PC-3 (cell line): ENCODE data around the gene C4orf36. TPM values are rescaled to one million over a fixed set of nuclear protein-coding genes. Genes with fewer than 3 reads are reported as not detected.

ENCODE experiments used
- ATAC-seq: fragments of 200-7000 bp; cut with Tn5 transposase; 2 replicates; pipeline ENCODE4 v1.9.1; 2020; ENCODE audit warnings: mild to moderate bottlenecking, moderate library complexity
- BruUV-seq: library from RNA; stranded (reverse); fragments of 400-500 nt; replicated peaks from 2 replicates; lab custom pipeline; 2021; lab: Mats Ljungman, UMichigan
- CTCF ChIA-PET: fragments of 300-600 bp; sonication (Branson Sonifier 250); formaldehyde crosslinking; loops from one replicate; lab custom pipeline; 2022; ENCODE audit warnings: antibody characterized with exemption; lab: Charles Lee
- POLR2A ChIA-PET: fragments of 300-600 bp; sonication (Branson Sonifier 250); formaldehyde crosslinking; loops from one replicate; lab custom pipeline; 2022; ENCODE audit warnings: antibody characterized with exemption; ENCODE audit not compliant: unreplicated experiment; lab: Charles Lee
- DNase-seq: peaks from one replicate; pipeline ENCODE4 v3.0.0-alpha.2; 2015
- H2AFZ ChIP-seq: fragments of 300-600 bp; sonication (generic); 2 replicates; pipeline ENCODE4 v1.6.0; 2016; ENCODE audit warnings: antibody characterized with exemption, low read length
- H3F3A ChIP-seq: fragments of 300-600 bp; sonication (generic); one replicate; pipeline ENCODE4 v1.6.0; 2017; ENCODE audit warnings: antibody characterized with exemption, low read length, control low read depth, mild to moderate bottlenecking; ENCODE audit not compliant: unreplicated experiment
- H3K27ac ChIP-seq: fragments of 300-600 bp; sonication (generic); 2 replicates; pipeline ENCODE4 v1.5.1; 2016; ENCODE audit warnings: mild to moderate bottlenecking, low read length
- H3K27me3 ChIP-seq: fragments of 300-600 bp; sonication (generic); 2 replicates; pipeline ENCODE4 v1.6.1; 2016; ENCODE audit warnings: low read length, mixed read lengths
- H3K36me3 ChIP-seq: fragments of 300-600 bp; sonication (generic); 2 replicates; pipeline ENCODE4 v1.6.1; 2016; ENCODE audit warnings: low read depth, mixed run types, low read length, mixed read lengths
- H3K4me1 ChIP-seq: fragments of 300-600 bp; sonication (generic); 2 replicates; pipeline ENCODE4 v1.5.1; 2016; ENCODE audit warnings: low read length; ENCODE audit not compliant: insufficient read depth
- H3K4me2 ChIP-seq: fragments of 300-600 bp; sonication (generic); 2 replicates; pipeline ENCODE4 v1.6.0; 2016; ENCODE audit warnings: low read length
- H3K4me3 ChIP-seq: fragments of 300-600 bp; sonication (generic); 2 replicates; pipeline ENCODE4 v1.5.1; 2016; ENCODE audit warnings: mild to moderate bottlenecking, low read length, mixed read lengths
- H3K79me2 ChIP-seq: fragments of 300-600 bp; sonication (generic); 2 replicates; pipeline ENCODE4 v1.6.1; 2017; ENCODE audit warnings: low read length, mixed read lengths
- H3K9ac ChIP-seq: fragments of 300-600 bp; sonication (generic); 2 replicates; pipeline ENCODE4 v1.6.0; 2016; ENCODE audit warnings: mild to moderate bottlenecking, low read length
- H3K9me2 ChIP-seq: fragments of 300-600 bp; sonication (generic); replicated peaks from 2 replicates; pipeline ENCODE4 v1.6.1; 2016; ENCODE audit warnings: mixed run types, low read length, mixed read lengths
- H3K9me3 ChIP-seq: fragments of 300-600 bp; sonication (generic); 2 replicates; pipeline ENCODE4 v1.6.1; 2016; ENCODE audit warnings: low read length, mixed read lengths
- H4K20me1 ChIP-seq: fragments of 300-600 bp; sonication (generic); 2 replicates; pipeline ENCODE4 v1.6.1; 2016; ENCODE audit warnings: low read length, mixed read lengths
- EZH2 ChIP-seq: fragments of 300-600 bp; sonication (generic); IDR thresholded peaks from one replicate; pipeline ENCODE4 v1.6.1; 2017; ENCODE audit warnings: antibody characterized with exemption, mild to moderate bottlenecking, low read length; ENCODE audit not compliant: unreplicated experiment
- EZH2phosphoT487 ChIP-seq: fragments of 300-600 bp; sonication (generic); IDR thresholded peaks from 2 replicates; pipeline ENCODE4 v1.6.1; 2018; ENCODE audit warnings: mild to moderate bottlenecking, antibody characterized with exemption, low read length, borderline replicate concordance
- intact Hi-C: fragments of 100-400 bp; cut with micrococcal nuclease; formaldehyde crosslinking; loops from 2 replicates; pipeline ENCODE4 v1.9.0; 2023
- total RNA-seq: library from RNA; depleted of rRNA; stranded (reverse); fragments of >200 nt; gene quantifications from 2 replicates; pipeline ENCODE4 v1.2.3, GENCODE V29; 2014
- TF ChIP-seq, protein P1 (sequence below): fragments of 300-600 bp; sonication (generic); conservative IDR thresholded peaks from 2 replicates; pipeline ENCODE4 v1.5.1; 2017; ENCODE audit warnings: antibody characterized with exemption, low read depth, mild to moderate bottlenecking, low read length

Gene C4orf36
- total RNA-seq, 1 experiment from 2014 or later, result 2.0 TPM

DNA sequence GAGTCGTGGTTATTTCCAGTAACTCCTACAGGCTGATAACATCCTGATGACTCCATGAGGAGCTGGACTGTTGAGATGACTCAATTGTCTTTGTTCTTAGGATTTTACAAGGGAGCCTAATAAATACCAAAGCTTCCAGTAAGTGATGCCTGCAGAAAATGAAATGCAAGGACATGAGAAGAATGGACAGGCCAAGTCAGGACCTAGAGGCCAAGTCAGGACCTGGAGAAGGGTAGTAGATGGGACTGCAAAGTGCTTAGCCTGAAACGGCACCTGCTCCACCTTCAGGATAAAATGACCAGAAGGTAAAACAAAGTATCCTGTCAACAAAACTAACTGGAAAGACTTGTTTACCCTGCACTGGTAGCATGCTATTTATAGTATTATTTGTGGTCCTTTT lies 36.6 kb downstream of the C4orf36 start:
- DNase-seq (peak; percentile 74), ATAC-seq (peak; percentile 88)
- no peaks in the 10 kb centered on the region for H3K36me3 ChIP-seq
- no peaks in the 10 kb centered on the region for H3K9me2 ChIP-seq
- H3K4me3 ChIP-seq, result peak overlapping the region; percentile 25; the same call in 1 of the 2 replicates
- no peaks in the 10 kb centered on the region for H3K79me2 ChIP-seq
- TF ChIP-seq EZH2, result no peak
- TF ChIP-seq, protein P1, sequence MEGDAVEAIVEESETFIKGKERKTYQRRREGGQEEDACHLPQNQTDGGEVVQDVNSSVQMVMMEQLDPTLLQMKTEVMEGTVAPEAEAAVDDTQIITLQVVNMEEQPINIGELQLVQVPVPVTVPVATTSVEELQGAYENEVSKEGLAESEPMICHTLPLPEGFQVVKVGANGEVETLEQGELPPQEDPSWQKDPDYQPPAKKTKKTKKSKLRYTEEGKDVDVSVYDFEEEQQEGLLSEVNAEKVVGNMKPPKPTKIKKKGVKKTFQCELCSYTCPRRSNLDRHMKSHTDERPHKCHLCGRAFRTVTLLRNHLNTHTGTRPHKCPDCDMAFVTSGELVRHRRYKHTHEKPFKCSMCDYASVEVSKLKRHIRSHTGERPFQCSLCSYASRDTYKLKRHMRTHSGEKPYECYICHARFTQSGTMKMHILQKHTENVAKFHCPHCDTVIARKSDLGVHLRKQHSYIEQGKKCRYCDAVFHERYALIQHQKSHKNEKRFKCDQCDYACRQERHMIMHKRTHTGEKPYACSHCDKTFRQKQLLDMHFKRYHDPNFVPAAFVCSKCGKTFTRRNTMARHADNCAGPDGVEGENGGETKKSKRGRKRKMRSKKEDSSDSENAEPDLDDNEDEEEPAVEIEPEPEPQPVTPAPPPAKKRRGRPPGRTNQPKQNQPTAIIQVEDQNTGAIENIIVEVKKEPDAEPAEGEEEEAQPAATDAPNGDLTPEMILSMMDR, result peak; percentile 20; the same call in 1 of the 2 replicates
- peak overlapping the region; percentile 60 for H3K27ac ChIP-seq
- no peaks in the 10 kb centered on the region for H4K20me1 ChIP-seq
- intact Hi-C loops, result no loop called here
- ChIA-PET CTCF (no interaction called here), POLR2A (interaction anchor here (0.7 kb wide), 1 partner anchor 1861 kb away, joined by 3 read pairs; no protein-coding TSS in a partner anchor)
- H3K9ac ChIP-seq, result no peak overlapping the region
- no peaks in the 10 kb centered on the region for H3K27me3 ChIP-seq
- peaks cover 35% of the 10 kb centered on the region for H3K4me1 ChIP-seq
- no peaks in the 10 kb centered on the region for H3F3A ChIP-seq
- H3K9me3 ChIP-seq, result no peaks in the 10 kb centered on the region
- no peak overlapping the region for H2AFZ ChIP-seq
- peak overlapping the region; percentile 72 for H3K4me2 ChIP-seq
- BruUV-seq, result no TSS peak

DNA sequence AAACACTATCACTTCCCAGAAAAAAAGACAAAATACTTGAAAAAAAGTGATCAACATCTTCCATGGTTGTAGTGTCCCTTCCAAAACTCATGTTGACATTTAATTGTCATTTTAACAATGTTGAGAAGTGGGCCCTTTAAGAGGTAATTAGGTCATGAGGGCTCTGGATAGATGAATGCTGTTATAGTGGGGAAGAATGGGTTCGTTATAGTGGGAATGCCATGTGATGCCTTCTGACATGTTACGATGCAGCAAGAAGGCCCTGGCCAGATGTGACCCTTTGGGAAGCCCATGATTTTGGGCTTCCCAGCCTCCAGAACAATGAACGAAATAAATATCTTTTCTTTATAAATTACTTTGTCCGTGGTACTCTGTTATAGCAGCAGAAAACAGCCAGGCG lies 39.0 kb downstream of the C4orf36 start:
- Histone ChIP-seq H3K27ac (no peak overlapping the region), H2AFZ (no peak overlapping the region), H3K36me3 (no peaks in the 10 kb centered on the region), H3K4me3 (no peak overlapping the region), H4K20me1 (no peaks in the 10 kb centered on the region), H3K4me1 (peaks cover 36% of the 10 kb centered on the region), H3K9me3 (no peaks in the 10 kb centered on the region), H3K4me2 (no peak overlapping the region), H3F3A (no peaks in the 10 kb centered on the region), H3K9ac (no peak overlapping the region), H3K27me3 (no peaks in the 10 kb centered on the region), H3K9me2 (no peaks in the 10 kb centered on the region), H3K79me2 (no peaks in the 10 kb centered on the region)
- intact Hi-C loops, result no loop called here
- DNase-seq (no peak), ATAC-seq (no peak)
- BruUV-seq, result no TSS peak
- TF ChIP-seq EZH2phosphoT487 (no peak), EZH2 (no peak)
- TF ChIP-seq, protein P1, result no peak
- CTCF ChIA-PET, result no interaction called here
- POLR2A ChIA-PET, result no interaction called here

- intact Hi-C loops, result no loop called here
- no peaks in the 10 kb centered on the region for H3K36me3 ChIP-seq
- ATAC-seq, result no peak
- H3K9ac ChIP-seq, result no peak within 1 kb of the TSS
- H3K9me2 ChIP-seq, result no peaks in the 10 kb centered on the region
- ChIA-PET POLR2A (no interaction called here), CTCF (no interaction called here)
- H2AFZ ChIP-seq, result 0 out of 2 replicates have a peak within 1 kb of the TSS, but pooled peaks have one; percentile 49
- TF ChIP-seq EZH2 (no peak), EZH2phosphoT487 (no peak)
- TF ChIP-seq, protein P1, result no peak
- no peaks in the 10 kb centered on the region for H3K9me3 ChIP-seq
- no peaks in the 10 kb centered on the region for H4K20me1 ChIP-seq
- no peaks in the 10 kb centered on the region for H3K79me2 ChIP-seq
- no peak within 1 kb of the TSS for H3K4me2 ChIP-seq
- H3K27ac ChIP-seq, result peak within 1 kb of the TSS; percentile 43; the same call in 1 of the 2 replicates
- no peak for DNase-seq
- H3K4me1 ChIP-seq, result peaks cover 16% of the 10 kb centered on the region
- H3K27me3 ChIP-seq, result no peaks in the 10 kb centered on the region
- no peak within 1 kb of the TSS for H3K4me3 ChIP-seq
- BruUV-seq, result no TSS peak
- H3F3A ChIP-seq, result no peaks in the 10 kb centered on the region
These were observed 43.2 kb downstream of the C4orf36 start, which contains the start of gene SLC10A6 for GRCh38 chr4:86848732-86849619. Gene SLC10A6 (minus strand): TSS chr4:86849384. CDS start chr4:86849115, 269 bp downstream.
